Right lobe of liver (tissue), 4 donors: ENCODE results near the gene COX19.

Source experiments
- POLR2A ChIP-seq: fragments of 450-650 bp; IDR thresholded peaks from one replicate; pipeline ENCODE4 v1.6.1; 2017; ENCODE audit warnings: antibody characterized with exemption, mild to moderate bottlenecking
- TF ChIP-seq, protein P1 (sequence below), 4 donors: fragments of 200-600 bp in 3 of 4; fragments of 450-650 bp in 1 of 4; IDR thresholded peaks; one replicate each; pipeline versions ENCODE4 v1.5.1 to v1.8.0; 2016 to 2022; ENCODE audit warnings: antibody characterized with exemption in 4 of 4, mild to moderate bottlenecking in 2 of 4
- donor health status: DM: no; HTN: no; CAD: no.
- donor health status: DM: no; HTN: no; CAD: no.
- donor health status: DM: no; HTN: yes; CAD: no.

DNA sequence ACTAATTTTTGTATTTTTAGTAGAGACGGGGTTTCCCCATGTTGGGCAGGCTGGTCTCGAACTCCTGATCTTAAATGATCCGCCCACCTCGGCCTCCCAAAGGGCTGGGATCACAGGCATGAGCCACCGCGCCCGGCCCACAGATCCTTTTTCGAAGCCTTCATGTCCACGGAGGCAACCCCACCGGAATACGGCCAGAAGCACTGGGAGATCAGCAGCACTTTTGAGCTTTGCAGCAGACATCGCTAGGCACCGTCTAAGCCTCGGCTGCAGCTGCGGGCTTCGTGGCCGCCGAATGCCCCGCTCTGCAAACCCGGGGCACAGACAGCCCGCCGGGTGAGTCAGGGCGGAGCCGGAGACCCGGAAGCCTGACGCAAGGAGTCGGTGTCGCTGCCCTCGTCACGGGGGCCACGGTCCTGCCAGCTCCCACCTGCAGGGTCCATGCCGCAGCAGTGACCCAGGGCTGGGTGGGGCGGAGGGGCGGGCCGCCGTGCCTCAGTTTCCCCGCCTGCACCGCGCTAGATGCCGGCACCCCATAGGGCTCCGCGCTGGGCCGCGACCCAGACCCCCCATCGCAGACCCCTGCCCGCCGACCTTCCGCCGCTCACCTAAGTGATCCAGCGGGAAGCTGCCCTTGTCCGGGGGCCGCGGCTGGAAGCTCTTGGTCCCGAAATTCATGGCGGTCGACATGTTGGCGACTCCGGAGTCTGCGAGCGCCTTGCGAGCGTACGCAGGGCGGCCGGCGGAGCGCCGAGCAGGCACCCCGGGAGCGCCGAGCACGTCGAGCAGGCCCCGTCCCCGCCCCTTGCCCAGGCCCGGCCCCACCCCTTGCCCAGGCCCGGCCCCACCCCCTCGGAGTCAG is at the start of gene COX19:
- TF ChIP-seq, protein P1, sequence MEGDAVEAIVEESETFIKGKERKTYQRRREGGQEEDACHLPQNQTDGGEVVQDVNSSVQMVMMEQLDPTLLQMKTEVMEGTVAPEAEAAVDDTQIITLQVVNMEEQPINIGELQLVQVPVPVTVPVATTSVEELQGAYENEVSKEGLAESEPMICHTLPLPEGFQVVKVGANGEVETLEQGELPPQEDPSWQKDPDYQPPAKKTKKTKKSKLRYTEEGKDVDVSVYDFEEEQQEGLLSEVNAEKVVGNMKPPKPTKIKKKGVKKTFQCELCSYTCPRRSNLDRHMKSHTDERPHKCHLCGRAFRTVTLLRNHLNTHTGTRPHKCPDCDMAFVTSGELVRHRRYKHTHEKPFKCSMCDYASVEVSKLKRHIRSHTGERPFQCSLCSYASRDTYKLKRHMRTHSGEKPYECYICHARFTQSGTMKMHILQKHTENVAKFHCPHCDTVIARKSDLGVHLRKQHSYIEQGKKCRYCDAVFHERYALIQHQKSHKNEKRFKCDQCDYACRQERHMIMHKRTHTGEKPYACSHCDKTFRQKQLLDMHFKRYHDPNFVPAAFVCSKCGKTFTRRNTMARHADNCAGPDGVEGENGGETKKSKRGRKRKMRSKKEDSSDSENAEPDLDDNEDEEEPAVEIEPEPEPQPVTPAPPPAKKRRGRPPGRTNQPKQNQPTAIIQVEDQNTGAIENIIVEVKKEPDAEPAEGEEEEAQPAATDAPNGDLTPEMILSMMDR (IDR thresholded peaks at IDR 0.05): no peak
- peak; percentile 81 for TF ChIP-seq POLR2A
